A549 (cell line): ENCODE results near the gene NRIP2.

ENCODE experiments used
- CHD2 ChIP-seq: fragments of 150-350 bp; IDR thresholded peaks from 2 replicates; pipeline ENCODE4 v1.6.1; 2014; ENCODE audit warnings: low read length; ENCODE audit not compliant: partially characterized antibody
- MYC ChIP-seq: IDR thresholded peaks from 2 replicates; pipeline ENCODE4 v1.6.1; 2012; ENCODE audit warnings: mild to moderate bottlenecking, inconsistent platforms, low read length, improper control_type of control experiment, borderline replicate concordance
- NPAS2 ChIP-seq: fragments of 250-450 bp; sonication (Bioruptor Pico); IDR thresholded peaks from 2 replicates; pipeline ENCODE4 v1.8.0; 2022; ENCODE audit warnings: mild to moderate bottlenecking, moderate library complexity, borderline replicate concordance
- POLR2A ChIP-seq: IDR thresholded peaks from 2 replicates; pipeline ENCODE4 v1.6.1; 2012; ENCODE audit warnings: mild to moderate bottlenecking, low read length
- ZC3H11A ChIP-seq: fragments of 450-650 bp; IDR thresholded peaks from 2 replicates; pipeline ENCODE4 v1.6.1; 2014; ENCODE audit warnings: antibody characterized with exemption, mild to moderate bottlenecking

- TF ChIP-seq POLR2A (no peak), CHD2 (no peak), ZC3H11A (no peak), MYC (no peak), NPAS2 (no peak)
Observed at GRCh38 chr12:2856051-2856450, 21.2 kb upstream of the NRIP2 start.
